Esophagus squamous epithelium (tissue), 5 donors: ENCODE results near the gene OSCAR. TPM values are rescaled to one million over a fixed set of nuclear protein-coding genes. Genes with fewer than 3 reads are reported as not detected.

Source experiments
- DNase-seq: peaks from one replicate; lab custom pipeline; 2025; lab: John Stamatoyannopoulos, UW
- H3K27ac ChIP-seq, 4 donors: fragments of 200-600 bp; sonication (generic); one replicate each; pipeline ENCODE4 v1.5.1; 2016 to 2019; ENCODE audit warnings: mild to moderate bottlenecking in 1 of 4
- H3K27me3 ChIP-seq, 4 donors: fragments of 200-600 bp; sonication (generic); 1 replicate in 3 of 4; 2 replicates in 1 of 4; pipeline versions ENCODE4 v1.5.1 to v1.6.0; 2017 to 2021; ENCODE audit warnings: antibody characterized with exemption in 1 of 4
- H3K36me3 ChIP-seq, 3 donors: fragments of 200-600 bp; sonication (generic); one replicate each; pipeline ENCODE4 v1.5.1; 2016 to 2019
- H3K4me1 ChIP-seq, 3 donors: fragments of 200-600 bp; sonication (generic); one replicate each; pipeline ENCODE4 v1.5.1; 2017 to 2019
- H3K4me3 ChIP-seq, 4 donors: fragments of 200-600 bp; sonication (generic); 1 replicate in 3 of 4; 2 replicates in 1 of 4; pipeline ENCODE4 v1.5.1; 2016 to 2019; ENCODE audit warnings: mild to moderate bottlenecking in 2 of 4, moderate library complexity in 1 of 4
- H3K9me3 ChIP-seq, 3 donors: fragments of 200-600 bp; sonication (generic); one replicate each; pipeline ENCODE4 v1.5.1; 2016 to 2019
- POLR2A ChIP-seq, 4 donors: fragments of 450-650 bp; IDR thresholded peaks; one replicate each; pipeline ENCODE4 v1.6.1; 2017; ENCODE audit warnings: antibody characterized with exemption in 4 of 4, mild to moderate bottlenecking in 4 of 4, moderate library complexity in 3 of 4
- WGBS, 2 donors: methylation state at CpG; one replicate each; pipeline ENCODE4 v1.1.5; 2018; 5-methylcytosine and 5-hydroxymethylcytosine counted together
- intact Hi-C: fragments of 100-400 bp; cut with DNase I; formaldehyde crosslinking; loops from one replicate; pipeline ENCODE4 v1.15.0; 2022
- total RNA-seq, 4 donors: library from RNA; depleted of rRNA; stranded (reverse); fragments of >200 nt; gene quantifications; one replicate each; pipeline ENCODE4 v1.1.0, GENCODE V29; 2016
- TF ChIP-seq, protein P1 (sequence below), 6 experiments: fragments of 450-650 bp in 4 of 6; fragments of 200-600 bp in 2 of 6; sonication (generic) in 2 of 6; IDR thresholded peaks; one replicate each; pipeline ENCODE4 v1.5.1; 2016 to 2019; ENCODE audit warnings: antibody characterized with exemption in 6 of 6, mild to moderate bottlenecking in 4 of 6, moderate library complexity in 4 of 6
- donor health status: DM: yes; HTN: yes; CAD: no.

Gene OSCAR
- total RNA-seq, 4 donors from 2014 or later, result 0.70 to 1.6 (median 1.3) TPM; not detected in 1

DNA sequence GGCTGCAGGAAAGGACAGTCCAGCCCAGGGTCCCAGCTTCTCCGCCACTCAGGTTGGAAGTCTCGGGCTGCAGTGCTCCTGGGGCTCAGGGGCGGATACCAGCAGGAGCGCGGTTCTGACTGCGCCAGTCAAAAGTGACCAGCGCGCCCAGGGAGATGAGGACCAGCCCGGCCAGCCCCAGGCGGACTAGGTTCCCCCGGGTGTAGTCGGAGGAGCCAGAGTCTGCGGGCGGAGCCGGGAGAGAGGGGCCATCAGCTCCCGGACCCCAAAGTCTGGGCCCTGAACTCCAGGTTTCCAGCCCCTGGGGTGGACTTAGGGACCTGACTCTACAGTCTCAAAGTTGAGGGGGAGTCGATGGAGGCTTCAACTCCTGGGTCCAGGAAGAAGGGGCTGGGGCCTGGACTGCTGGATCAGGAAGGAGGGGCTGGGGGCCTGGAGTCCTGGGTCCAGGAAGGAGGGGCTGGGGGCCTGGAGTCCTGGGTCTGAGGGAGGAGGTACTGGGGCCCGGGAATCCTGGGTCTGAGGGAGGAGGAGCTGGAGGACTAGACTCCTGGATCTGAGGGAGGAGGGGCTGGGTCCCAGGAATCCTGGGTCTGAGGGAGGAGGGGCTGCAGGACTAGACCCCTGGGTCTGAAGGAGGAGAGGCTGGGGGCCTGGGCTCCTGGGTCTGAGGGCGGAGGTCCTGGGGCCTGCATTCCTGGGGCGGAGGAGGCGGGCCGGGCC, 5.3 kb downstream of the OSCAR start:
- TF ChIP-seq POLR2A (IDR thresholded peaks at IDR 0.05), result no peak
- TF ChIP-seq, protein P1, sequence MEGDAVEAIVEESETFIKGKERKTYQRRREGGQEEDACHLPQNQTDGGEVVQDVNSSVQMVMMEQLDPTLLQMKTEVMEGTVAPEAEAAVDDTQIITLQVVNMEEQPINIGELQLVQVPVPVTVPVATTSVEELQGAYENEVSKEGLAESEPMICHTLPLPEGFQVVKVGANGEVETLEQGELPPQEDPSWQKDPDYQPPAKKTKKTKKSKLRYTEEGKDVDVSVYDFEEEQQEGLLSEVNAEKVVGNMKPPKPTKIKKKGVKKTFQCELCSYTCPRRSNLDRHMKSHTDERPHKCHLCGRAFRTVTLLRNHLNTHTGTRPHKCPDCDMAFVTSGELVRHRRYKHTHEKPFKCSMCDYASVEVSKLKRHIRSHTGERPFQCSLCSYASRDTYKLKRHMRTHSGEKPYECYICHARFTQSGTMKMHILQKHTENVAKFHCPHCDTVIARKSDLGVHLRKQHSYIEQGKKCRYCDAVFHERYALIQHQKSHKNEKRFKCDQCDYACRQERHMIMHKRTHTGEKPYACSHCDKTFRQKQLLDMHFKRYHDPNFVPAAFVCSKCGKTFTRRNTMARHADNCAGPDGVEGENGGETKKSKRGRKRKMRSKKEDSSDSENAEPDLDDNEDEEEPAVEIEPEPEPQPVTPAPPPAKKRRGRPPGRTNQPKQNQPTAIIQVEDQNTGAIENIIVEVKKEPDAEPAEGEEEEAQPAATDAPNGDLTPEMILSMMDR (IDR thresholded peaks at IDR 0.05), result no peak
- no peaks in the 10 kb centered on the region for H3K9me3 ChIP-seq
- H3K27ac ChIP-seq, result peak overlapping the region in 1 of 4 donors; percentile 78
- no peak for DNase-seq
- peaks cover 0 to 14% (median 2%) of the 10 kb centered on the region in 4 donors for H3K27me3 ChIP-seq
- peaks cover 8 to 24% (median 9%) of the 10 kb centered on the region in 3 donors for H3K4me1 ChIP-seq
- H3K36me3 ChIP-seq, result no peaks in the 10 kb centered on the region
- peak overlapping the region; percentile 17 to 66 (median 42) for H3K4me3 ChIP-seq
- intact Hi-C loops, result no loop called here
- 11 to 79% methylated on average over 1 to 17 of the region's 22 CpGs for WGBS, 2 donors

DNA sequence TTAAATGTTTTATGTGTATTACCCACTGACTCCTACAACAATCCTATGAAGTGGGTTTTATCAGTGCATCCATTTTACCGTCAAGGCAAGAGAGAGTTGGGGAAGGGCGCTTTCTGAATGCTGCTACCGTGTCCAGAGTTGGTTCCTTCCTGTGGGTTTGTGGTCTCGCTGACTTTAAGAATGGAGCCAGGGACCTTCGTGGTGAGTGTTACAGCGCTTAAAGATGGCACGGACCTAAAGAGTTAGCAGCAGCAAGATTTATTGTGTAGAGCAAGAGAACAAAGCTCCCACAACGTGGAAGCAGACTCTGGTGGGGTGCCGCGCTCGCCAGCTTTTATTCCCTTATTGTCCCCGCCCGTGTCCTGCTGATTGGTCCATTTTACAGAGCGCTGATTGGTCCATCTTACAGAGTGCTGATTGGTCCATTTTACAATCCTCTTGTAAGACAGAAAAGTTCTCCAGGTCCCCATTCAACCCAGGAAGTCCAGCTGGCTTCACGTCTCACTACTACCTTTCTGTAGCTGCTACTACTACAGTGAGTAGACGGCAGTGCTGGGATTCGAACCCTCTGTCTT, 6.1 kb downstream of the OSCAR start:
- 78 to 87% methylated on average over 14 to 16 of the region's 17 CpGs for WGBS, 2 donors
- intact Hi-C loops, result no loop called here
- no peak overlapping the region for H3K27ac ChIP-seq
- no peak overlapping the region for H3K4me3 ChIP-seq
- H3K4me1 ChIP-seq, result peaks cover 8 to 24% (median 9%) of the 10 kb centered on the region in 3 donors
- H3K9me3 ChIP-seq, result no peaks in the 10 kb centered on the region
- TF ChIP-seq POLR2A (IDR thresholded peaks at IDR 0.05), result no peak
- TF ChIP-seq, protein P1 (IDR thresholded peaks at IDR 0.05), result no peak
- peaks cover 0 to 19% (median 2%) of the 10 kb centered on the region in 4 donors for H3K27me3 ChIP-seq
- no peaks in the 10 kb centered on the region for H3K36me3 ChIP-seq
- no peak for DNase-seq

DNA sequence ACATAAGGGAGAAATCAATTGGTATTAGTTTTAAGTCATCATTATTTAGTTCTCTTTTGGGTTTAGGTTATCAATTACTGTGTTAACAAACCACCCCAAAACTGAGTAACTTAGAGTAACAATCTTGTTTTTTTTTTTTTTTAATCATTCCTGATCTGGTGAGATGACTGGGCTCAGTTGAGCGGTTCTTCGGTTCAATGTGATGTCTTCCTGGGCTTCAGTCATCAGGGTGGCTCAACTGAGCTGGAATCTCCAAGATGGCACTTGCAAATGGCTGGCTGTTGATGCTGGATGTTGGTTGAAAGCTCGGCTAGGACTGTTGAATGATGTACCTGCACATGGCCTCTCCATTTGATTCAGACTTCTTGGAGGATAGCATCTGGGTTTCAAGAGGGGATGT, 16.2 kb downstream of the OSCAR start:
- Histone ChIP-seq H3K36me3 (no peaks in the 10 kb centered on the region), H3K27ac (no peak overlapping the region), H3K9me3 (peaks cover 0 to 26% (median 3%) of the 10 kb centered on the region in 3 donors), H3K27me3 (no peaks in the 10 kb centered on the region), H3K4me3 (no peak overlapping the region), H3K4me1 (no peaks in the 10 kb centered on the region)
- no peak for DNase-seq
- intact Hi-C loops, result no loop called here
- TF ChIP-seq, protein P1 (IDR thresholded peaks at IDR 0.05), result no peak
- TF ChIP-seq POLR2A (IDR thresholded peaks at IDR 0.05), result no peak
- WGBS, 2 donors, result 65 to 69% methylated on average over 2 to 3 of the region's 3 CpGs

DNA sequence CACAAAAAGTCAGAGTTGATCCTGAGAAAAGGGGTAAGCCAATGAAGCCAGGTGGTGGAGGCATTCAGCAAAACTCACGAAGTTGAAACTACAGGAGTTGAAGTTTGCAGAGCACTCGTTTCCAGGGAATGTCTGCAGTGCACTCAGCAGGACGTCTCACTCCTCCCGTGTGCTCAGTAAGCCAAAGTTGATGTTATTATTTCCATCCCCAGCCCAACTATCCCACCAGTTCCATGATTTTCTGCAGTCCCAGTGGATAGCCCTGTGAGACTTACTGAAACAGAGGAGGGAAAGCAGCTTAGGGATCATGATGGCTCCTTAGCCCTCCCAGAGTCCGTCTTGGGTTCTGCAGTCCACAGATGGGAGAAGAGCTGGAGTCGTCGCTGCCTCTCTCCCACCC, 19.6 kb downstream of the OSCAR start, which contains the start of gene TARM1:
Gene TARM1 (minus strand): TSS at position 334 of the 400 bp plus-strand sequence. CDS start 25 bp downstream, at position 309.
- WGBS, 2 donors, result 77 to 82% methylated on average over 7 of the region's 7 CpGs
- Histone ChIP-seq H3K4me1 (no peaks in the 10 kb centered on the region), H3K27me3 (no peaks in the 10 kb centered on the region), H3K4me3 (no peak within 1 kb of the TSS), H3K9me3 (peaks cover 0 to 26% (median 3%) of the 10 kb centered on the region in 3 donors), H3K27ac (no peak within 1 kb of the TSS), H3K36me3 (no peaks in the 10 kb centered on the region)
- intact Hi-C loops, result no loop called here
- DNase-seq, result no peak
- TF ChIP-seq POLR2A (IDR thresholded peaks at IDR 0.05), result no peak
- TF ChIP-seq, protein P1 (IDR thresholded peaks at IDR 0.05), result no peak

DNA sequence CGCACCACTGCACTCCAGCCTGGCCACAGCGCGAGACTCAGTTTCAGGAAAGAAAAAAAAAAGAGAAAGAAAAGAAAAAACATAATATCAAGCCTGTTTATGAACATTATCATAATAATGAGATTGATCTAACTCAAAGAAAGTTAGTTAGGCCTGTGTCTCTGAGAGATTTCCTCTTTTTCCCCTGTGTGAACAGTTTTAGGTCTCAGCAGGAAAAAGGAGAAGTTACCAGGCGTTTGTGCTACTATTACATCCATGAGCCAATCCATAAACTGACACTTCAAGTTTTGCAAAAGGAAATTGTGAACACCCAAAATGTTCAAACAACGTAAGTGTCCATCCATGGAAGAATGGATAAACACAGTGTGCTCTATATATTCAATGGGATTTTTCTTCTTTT, 23.3 kb downstream of the OSCAR start:
- Histone ChIP-seq H3K27me3 (no peaks in the 10 kb centered on the region), H3K36me3 (no peaks in the 10 kb centered on the region), H3K4me3 (no peak overlapping the region), H3K9me3 (peaks cover 0 to 16% (median 0%) of the 10 kb centered on the region in 3 donors), H3K27ac (no peak overlapping the region), H3K4me1 (no peaks in the 10 kb centered on the region)
- TF ChIP-seq, protein P1 (IDR thresholded peaks at IDR 0.05), result no peak
- no peak for TF ChIP-seq POLR2A (IDR thresholded peaks at IDR 0.05)
- no peak for DNase-seq
- WGBS, 2 donors, result 59 to 75% methylated on average over 5 of the region's 5 CpGs
- intact Hi-C loops, result no loop called here
